Activated CD4-positive, alpha-beta T cell treated with anti-CD3 and anti-CD28 coated beads, Interleukin-2, amount 50 U/mL, for 4 hours (primary cell): ENCODE data around the gene AOC2.
"Not testable (repeated sequence)": the region's sequence is repeated elsewhere in the genome, so short reads cannot be mapped to it uniquely, and the experiment has no call there.

Experiments
- DNase-seq, 2 experiments: peaks; one replicate each; pipeline ENCODE4 v3.0.0-alpha.2; 2020

The AOC2 gene

DNA sequence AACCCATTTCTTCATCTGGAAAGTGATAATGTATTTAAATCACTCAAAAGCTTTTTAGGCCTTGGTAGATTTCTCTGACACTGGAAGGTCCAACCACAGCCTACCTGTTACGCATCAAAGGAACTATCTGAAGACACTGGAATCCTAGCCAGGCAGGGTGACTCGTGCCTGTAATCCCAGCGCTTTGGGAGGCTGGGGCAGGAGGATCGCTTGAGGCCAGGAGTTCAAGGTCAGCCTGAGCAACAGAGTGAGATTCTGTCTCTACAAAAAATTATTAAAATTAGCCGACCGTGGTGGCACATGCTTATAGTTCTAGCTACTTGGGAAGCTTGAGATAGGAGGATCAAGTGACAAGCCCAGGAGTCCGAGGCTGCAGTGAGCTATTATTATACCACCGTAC is 37.8 kb downstream of the AOC2 start:
- no peak for DNase-seq

DNA sequence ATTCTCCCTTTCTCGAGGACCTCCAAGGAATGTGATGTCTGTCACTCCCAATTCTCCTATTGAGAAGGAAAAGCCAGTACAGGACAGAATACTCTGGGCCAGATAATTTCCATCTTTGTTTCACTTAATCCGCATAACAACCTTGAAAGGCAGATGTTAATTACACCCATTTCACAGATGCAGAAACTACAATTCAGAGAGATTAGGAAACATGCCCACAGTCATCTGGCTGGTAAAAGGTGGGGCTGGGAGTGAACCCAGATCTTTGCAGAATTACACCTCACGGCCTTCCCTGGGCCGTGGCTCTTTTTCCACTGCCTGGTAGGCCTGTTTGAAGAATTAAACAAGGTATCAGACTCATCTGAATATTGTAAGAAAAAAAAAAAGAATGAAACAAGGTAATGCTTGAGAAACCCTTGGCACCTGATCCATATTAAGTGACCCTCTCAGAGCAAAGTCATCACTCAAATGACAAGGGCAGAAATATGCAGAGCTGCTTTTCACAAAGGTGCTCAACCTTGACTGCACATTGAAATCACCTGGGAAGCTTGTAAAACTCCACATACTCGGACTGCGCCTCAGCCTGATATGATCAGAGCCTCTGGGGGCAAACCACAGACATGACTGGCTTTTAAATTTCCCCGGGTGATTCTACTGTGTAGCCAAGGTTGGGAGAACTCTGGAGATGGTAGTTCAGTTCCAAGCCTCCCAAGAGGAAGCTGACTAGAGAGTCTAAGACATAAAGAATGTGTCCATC is 39.6 kb downstream of the AOC2 start:
- DNase-seq: no peak

DNA sequence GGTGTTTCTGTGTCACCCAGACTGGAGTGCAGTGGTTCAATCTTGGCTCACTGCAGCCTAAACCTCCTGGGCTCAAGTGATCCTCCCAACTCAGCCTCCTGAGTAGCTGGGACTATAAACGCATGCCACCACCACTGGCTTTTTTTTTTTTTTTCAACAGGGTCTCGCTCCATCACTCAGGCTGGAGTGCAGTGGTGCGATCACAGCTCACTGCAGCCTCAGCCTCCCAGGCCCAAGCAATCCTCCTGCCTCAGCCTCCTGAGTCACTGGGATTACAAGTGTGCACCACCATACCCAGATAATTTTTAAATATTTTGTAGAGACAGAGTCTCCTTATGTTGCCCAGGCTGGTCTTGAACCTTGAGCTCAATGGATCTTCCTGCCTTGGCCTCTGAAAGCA is 41.4 kb downstream of the AOC2 start:
- DNase-seq: not testable (repeated sequence)

DNA sequence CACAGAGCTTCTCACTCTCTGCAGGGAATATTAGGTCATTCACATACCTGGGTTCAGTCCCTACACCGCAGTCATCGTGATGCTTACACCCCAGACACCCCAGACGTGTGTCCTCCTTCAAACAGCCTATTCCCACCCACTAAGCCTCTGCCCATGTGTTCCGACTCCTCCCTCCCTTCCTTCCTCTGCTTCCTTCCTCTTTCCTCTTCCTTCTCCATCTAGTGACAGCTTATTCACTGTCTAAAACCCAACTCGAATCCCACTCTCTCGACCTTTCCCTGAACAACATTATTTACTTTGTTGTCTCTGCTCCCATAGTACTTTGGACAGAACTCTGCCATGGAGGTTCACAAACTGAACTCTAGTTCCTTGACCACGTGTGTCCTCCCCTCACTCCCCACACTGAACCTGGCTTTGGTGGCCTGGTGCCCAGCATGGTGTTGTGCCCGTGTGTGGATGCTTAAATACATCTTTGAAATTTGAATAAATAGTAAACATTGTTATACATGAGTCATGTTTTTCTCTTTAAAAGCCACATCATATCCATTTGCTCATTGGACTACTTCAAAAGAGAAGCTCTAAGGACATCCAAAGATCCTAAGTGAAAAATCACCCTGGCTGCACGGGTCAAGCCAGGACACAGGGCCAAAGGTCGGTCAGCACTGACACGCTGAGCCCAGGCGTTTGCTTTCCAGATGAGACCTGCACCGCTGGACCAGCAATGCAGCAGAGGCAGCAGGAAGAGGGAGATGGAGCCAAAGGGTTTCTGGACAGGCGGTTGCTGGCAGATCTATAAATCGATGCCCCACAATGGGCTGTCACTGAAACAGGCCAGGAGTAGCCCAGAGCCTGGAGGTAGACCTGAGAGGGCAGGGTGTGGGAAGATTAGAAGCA is 42.1 kb downstream of the AOC2 start:
- DNase-seq: no peak

DNA sequence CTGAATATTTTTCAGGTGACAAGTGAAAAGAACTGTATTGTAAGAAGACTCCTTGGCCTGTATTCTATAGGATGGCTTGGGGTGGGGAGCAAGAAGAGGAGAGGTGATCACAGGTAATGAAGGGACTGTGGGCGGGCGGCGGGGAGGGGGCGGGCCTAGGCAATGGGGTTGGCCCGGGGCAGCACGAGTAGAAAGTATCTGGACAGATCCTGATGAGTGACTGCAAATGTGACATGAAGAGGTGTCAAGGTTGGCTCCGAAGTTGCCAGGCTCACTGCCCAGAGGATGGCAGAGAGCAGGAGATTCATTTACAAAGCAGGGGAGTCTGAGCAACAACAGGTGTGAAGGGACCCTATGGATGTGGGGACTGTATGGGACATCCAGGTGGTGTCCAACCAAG is 45.4 kb downstream of the AOC2 start:
- no peak for DNase-seq

DNA sequence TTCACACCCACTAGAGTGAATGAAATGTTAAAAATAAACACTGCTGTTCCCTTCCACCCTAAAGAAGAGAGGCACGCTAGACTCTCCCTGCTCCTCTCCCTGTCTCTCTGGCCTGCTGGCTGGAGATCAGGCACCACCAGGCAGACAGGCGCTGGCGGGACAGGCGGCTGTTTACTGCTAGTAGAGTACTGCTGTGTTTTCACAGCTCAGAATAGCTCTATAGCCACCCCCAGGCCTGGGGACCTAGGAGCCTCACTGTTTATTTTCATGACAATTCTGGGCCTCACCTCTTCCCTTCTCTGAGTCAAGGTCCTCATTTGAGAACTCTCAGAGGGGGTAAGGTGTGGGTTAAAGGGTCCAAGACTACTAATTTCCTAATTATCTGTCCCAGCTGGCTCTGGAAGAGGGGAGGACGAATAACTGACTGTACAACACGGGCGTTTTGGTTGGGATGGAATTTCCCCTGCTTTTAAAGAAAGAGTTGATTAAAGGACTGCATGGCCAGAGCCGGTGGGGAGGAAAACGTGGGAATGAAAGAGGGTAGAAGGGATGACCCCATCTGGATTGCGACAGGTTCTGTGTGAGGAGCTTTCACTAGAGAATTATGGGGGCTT is 47.3 kb downstream of the AOC2 start:
- no peak for DNase-seq

DNA sequence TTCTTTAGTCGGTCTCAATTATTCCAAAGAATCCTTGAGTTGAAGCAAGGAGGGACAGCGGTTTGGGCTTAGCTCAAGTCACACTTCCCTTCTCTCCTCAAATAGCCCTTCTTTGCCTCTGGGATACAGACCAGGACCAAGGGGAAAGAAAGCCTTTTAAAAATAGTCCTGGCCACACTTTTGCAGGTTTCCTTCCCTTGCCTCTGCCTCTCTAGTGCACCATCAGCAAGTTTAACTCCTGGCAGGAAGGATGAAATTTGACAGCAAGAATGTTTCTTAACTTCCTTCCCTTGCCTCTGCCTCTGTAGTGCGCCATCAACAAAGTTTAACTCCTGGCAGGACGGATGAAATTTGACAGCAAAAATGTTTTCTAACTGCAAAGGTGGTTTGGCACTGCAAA is 49.0 kb downstream of the AOC2 start:
- no peak for DNase-seq

DNA sequence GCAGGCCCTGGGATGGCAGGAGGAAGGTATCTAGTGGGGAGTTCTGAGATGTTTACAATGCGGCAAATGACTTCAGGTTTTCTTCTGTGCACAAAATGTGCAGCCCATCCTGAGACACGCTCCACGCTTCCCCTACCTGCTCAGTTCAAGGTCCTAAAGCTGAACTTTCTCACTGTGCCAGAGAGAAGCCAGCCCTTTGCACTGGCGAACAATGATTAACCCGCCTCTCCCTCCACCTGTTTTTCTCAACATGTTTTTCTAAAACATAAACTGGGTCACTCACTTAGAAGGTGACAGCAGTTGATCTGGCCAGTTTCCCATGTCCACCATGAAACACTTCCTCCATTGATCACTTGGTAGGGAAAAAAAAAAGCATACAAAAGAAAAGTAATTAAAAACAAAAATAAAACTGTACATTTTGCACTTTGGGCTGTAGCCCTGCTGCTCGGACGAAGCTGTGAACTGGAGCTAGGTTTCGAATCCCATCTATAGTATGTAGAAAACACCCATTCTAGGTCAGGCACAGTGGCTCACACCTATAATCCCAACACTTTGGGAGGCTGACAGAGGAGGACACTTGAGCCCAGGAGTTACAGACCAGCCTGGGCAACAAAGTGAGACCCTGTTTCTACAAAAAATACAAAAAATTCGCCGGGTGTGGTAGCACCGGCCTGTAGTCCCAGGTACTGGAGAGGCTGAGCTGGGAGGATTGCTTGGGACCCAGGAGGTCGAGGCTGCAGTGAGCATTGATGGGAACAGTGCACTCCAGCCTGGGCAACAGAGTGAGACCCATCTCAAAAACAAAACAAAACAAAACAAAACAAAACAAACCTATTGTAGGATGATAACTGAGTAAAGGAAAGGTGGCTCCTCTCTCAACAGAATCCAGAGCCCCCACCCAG is 50.2 kb downstream of the AOC2 start:
- DNase-seq: no peak

DNA sequence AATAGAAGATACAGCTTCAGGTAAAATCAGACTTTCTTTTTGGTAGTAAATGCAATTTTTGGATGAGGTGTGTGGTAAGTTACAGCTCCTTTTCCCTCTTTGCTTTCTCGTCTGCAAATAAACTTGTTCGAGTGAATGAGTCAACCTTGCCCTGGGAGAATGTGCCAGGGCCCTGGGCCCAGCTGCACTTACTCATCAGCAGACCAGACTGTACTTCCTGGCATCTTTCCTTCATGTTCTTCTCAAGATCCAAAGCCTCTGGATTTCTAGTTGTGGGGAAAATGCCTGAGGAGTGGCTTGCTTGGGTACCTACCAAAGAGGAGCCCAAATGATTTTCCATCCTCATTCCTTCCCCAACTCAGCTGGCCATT is 50.8 kb downstream of the AOC2 start:
- no peak for DNase-seq

DNA sequence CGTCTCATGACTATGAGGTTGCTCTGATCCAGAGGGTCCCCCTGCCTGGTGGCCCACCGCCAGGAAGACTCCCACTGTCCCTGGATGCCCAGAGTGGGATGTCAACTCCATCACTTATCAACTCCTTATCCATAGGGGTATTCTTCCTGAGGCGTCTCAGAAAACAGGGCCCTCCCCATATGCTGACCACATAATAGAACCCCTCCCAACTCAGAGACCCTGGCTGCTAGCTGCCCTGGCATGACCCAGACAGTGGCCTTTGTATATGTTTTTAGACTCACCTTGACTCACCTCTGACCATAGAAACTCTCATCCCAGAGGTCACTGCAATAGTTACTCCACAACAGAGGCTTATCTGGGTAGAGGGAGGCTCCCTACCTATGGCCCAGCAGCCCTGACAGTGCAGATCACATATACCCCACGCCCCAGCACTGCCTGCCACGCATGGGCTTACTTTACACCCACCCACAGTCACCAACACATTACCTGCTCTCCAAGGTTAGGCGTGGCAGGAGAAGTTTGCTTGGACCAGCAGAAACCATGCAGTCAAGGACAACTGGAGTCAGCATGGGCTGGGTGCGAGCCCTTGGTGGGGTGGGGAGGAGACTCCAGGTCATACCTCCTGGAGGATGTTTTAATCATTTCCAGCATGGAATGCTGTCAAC is 53.9 kb downstream of the AOC2 start:
- no peak for DNase-seq

DNA sequence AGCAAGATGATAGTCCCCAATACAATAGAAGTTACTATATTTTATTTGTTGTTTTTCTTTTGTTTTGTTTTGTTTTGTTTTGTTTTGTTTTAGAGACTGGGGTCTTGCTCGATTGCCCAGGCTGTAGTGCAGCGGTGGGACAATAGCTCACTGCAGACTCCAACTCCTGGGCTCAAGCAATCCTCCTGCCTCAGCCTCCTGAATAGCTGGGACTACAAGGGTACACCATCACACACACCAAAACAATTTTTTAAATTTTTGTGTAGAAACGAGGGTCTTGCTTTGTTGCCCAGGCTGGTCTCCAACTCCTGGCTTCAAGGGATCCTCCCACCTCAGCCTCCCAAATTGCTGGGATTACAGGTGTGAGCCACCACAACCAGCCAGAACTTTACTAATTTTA is 55.6 kb downstream of the AOC2 start:
- not testable (repeated sequence) for DNase-seq
